ENCODE results near the gene MYOZ1. TPM values are rescaled to one million over a fixed set of nuclear protein-coding genes. Genes with fewer than 3 reads are reported as not detected.
A peak's percentile ranks its signal among the peaks of the same experiment; 100 is the strongest.

Gene MYOZ1
- total and polyA plus RNA-seq, 4 donors: 0.70 to 2.4 (median 1.5) TPM

DNA sequence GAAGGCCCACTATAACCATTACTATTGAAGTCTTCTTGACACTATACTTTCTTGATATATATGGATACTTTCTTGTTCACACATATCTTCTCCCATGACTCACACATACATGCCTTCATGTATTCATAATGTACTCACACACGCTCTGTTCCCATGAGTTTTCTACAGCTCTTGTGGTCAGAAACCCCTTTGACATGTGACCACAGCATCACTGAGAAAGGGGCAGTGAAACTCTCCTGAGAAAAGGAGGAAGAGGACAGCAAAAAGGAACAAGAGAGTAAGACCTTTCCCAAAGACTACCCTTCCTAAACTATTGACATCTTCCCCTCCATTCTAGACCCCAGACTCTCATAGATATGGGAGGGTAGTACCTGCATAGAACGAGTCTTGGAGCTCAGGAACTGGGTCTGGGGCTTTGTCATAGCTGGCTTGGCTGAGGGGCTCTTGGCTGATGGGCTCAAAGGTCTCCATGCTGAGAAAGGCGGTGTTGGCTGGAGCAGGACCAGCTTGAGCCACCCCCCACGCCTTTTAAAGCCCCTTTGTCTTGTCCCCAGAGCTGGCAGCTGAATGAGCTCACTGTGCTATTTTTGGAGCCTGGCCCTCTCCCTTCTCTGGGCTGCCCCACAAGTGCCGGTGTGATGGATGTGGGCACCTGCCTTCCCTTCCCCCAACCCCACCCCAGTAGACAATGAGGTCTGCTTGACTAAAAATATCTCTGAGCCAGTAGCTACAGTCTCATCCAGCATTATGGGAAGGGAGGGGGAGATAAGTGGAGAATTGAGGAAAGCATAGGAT is 9.5 kb upstream of the MYOZ1 start:
- 68 to 73% methylated on average over 5 of the region's 5 CpGs for WGBS, 2 donors
- H3K27ac ChIP-seq (ENCODE audit: low read depth in 1 of 2, low read length in 1 of 2): peak overlapping the region in 1 of 2 donors; percentile 90
- no peak overlapping the region for H3K4me3 ChIP-seq
- H3K4me1 ChIP-seq (ENCODE audit: control insufficient read depth in 5 of 5, insufficient read depth in 5 of 5, low read length in 5 of 5): peaks cover 0 to 22% (median 6%) of the 10 kb centered on the region in 5 donors
- DNase-seq (no peak), ATAC-seq (ENCODE audit: insufficient read depth, low FRiP score) (no peak)
- no peak overlapping the region for H3K9ac ChIP-seq (ENCODE audit: insufficient read depth in 1 of 2, low read length in 2 of 2)
- no peaks in the 10 kb centered on the region for H3K27me3 ChIP-seq (ENCODE audit: control insufficient read depth in 3 of 3, insufficient read depth in 3 of 3, low read length in 2 of 3)
- TF ChIP-seq, protein P1, sequence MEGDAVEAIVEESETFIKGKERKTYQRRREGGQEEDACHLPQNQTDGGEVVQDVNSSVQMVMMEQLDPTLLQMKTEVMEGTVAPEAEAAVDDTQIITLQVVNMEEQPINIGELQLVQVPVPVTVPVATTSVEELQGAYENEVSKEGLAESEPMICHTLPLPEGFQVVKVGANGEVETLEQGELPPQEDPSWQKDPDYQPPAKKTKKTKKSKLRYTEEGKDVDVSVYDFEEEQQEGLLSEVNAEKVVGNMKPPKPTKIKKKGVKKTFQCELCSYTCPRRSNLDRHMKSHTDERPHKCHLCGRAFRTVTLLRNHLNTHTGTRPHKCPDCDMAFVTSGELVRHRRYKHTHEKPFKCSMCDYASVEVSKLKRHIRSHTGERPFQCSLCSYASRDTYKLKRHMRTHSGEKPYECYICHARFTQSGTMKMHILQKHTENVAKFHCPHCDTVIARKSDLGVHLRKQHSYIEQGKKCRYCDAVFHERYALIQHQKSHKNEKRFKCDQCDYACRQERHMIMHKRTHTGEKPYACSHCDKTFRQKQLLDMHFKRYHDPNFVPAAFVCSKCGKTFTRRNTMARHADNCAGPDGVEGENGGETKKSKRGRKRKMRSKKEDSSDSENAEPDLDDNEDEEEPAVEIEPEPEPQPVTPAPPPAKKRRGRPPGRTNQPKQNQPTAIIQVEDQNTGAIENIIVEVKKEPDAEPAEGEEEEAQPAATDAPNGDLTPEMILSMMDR (IDR thresholded peaks at IDR 0.05; ENCODE audit: control extremely low read depth, extremely low read depth): no peak
- no peaks in the 10 kb centered on the region for H3K9me3 ChIP-seq (ENCODE audit: control insufficient read depth in 4 of 4, insufficient read depth in 3 of 4, low read length in 3 of 4)
- no peaks in the 10 kb centered on the region for H3K36me3 ChIP-seq (ENCODE audit: control insufficient read depth in 4 of 4, insufficient read depth in 4 of 4, low read length in 4 of 4)

DNA sequence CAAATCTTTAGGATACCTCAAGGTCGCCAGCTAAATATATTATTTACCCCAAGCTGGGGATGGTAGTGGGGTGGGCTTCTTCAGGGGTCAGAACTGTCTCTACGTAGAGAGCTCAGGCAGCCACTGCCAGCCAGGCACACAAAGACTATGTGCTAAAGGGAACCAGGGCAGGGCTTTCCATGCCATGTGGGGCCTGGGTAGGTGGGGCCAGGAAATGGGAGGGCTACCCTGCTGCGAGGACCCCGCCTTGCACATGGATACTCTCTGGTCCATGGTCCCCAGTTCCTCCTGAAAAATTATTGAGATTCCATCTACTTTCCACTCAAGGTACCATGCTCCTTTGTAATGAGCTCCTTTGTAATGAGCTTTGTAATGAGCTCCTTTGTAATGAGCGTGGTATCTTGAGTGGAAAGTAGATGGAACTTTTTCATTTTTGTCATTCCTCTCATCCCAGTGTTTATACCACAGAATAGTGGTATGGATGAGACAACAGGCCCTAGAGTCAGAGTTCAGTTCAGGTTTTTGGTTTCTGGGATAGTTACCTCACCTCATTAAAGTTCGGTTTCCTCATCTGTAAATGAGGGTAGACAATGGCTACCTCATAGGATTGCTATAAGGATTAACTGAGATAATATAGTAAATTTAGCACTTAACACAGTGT is 8.7 kb upstream of the MYOZ1 start:
- peak overlapping the region in 1 of 2 donors; percentile 90 for H3K27ac ChIP-seq (ENCODE audit: low read depth in 1 of 2, low read length in 1 of 2)
- H3K4me3 ChIP-seq: no peak overlapping the region
- peaks cover 0 to 22% (median 6%) of the 10 kb centered on the region in 5 donors for H3K4me1 ChIP-seq (ENCODE audit: control insufficient read depth in 5 of 5, insufficient read depth in 5 of 5, low read length in 5 of 5)
- H3K27me3 ChIP-seq (ENCODE audit: control insufficient read depth in 3 of 3, insufficient read depth in 3 of 3, low read length in 2 of 3): no peaks in the 10 kb centered on the region
- WGBS, 2 donors: 92 to 94% methylated on average over 6 of the region's 6 CpGs
- ATAC-seq (ENCODE audit: insufficient read depth, low FRiP score): no peak
- H3K9me3 ChIP-seq (ENCODE audit: control insufficient read depth in 4 of 4, insufficient read depth in 3 of 4, low read length in 3 of 4): no peaks in the 10 kb centered on the region
- H3K36me3 ChIP-seq (ENCODE audit: control insufficient read depth in 4 of 4, insufficient read depth in 4 of 4, low read length in 4 of 4): no peaks in the 10 kb centered on the region
- no peak overlapping the region for H3K9ac ChIP-seq (ENCODE audit: insufficient read depth in 1 of 2, low read length in 2 of 2)
- TF ChIP-seq, protein P1 (IDR thresholded peaks at IDR 0.05; ENCODE audit: control extremely low read depth, extremely low read depth): no peak
- no peak for DNase-seq

DNA sequence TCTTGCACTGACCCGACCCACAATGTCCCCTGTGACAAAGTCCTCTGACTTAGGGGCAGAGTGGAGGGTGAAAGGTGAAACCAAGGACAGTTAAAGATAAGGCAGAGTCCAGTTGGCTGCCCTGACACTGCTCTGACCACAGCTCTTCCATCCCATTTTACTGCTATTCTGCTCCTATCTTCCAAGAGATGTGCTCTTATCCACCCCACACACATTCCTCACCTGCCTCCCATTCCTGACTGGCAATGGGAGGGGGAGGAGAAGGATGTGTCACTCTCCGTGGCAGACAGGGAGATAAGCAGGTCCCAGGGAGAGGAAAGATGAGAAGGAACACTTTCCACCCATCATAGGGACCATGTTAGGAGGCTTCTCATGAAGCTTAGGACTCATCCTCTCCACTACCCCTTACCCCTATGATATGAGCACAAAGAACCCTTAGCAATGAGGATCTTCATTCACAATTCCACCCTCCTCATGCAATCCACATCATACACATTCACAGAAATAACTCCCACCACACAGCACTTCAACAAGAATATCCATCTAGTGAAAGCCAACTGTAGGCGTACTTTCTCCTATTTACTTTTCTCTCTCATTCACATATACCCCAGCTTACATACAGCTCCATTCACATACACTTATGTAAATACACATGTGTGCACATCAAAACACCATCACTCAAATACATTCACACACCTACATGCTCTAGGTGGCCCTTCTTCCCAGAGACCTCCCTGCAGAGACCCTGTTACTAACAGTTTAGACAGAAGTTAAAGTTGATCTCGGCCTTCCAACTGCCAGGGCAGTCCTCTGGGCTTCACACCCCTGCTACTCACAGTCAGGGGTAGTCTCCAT is 7.9 kb upstream of the MYOZ1 start:
- WGBS, 2 donors: 80 to 87% methylated on average over 4 of the region's 4 CpGs
- H3K9me3 ChIP-seq (ENCODE audit: control insufficient read depth in 4 of 4, insufficient read depth in 3 of 4, low read length in 3 of 4): no peaks in the 10 kb centered on the region
- ATAC-seq (ENCODE audit: insufficient read depth, low FRiP score): no peak
- peak overlapping the region in 1 of 2 donors; percentile 90 for H3K27ac ChIP-seq (ENCODE audit: low read depth in 1 of 2, low read length in 1 of 2)
- no peaks in the 10 kb centered on the region for H3K27me3 ChIP-seq (ENCODE audit: control insufficient read depth in 3 of 3, insufficient read depth in 3 of 3, low read length in 2 of 3)
- no peak for DNase-seq
- TF ChIP-seq, protein P1 (IDR thresholded peaks at IDR 0.05; ENCODE audit: control extremely low read depth, extremely low read depth): no peak
- H3K4me1 ChIP-seq (ENCODE audit: control insufficient read depth in 5 of 5, insufficient read depth in 5 of 5, low read length in 5 of 5): peaks cover 0 to 22% (median 6%) of the 10 kb centered on the region in 5 donors
- no peak overlapping the region for H3K9ac ChIP-seq (ENCODE audit: insufficient read depth in 1 of 2, low read length in 2 of 2)
- no peak overlapping the region for H3K4me3 ChIP-seq
- no peaks in the 10 kb centered on the region for H3K36me3 ChIP-seq (ENCODE audit: control insufficient read depth in 4 of 4, insufficient read depth in 4 of 4, low read length in 4 of 4)

Data from lung (tissue), 12 donors.